NCI-H1436 (cell line): ENCODE data around the gene CCDC88A.
"Not testable (repeated sequence)": the region's sequence is repeated elsewhere in the genome, so short reads cannot be mapped to it uniquely, and the experiment has no call there.

ENCODE experiments used
- DNase-seq: peaks from one replicate; lab custom pipeline; 2025; lab: John Stamatoyannopoulos, UW

CCDC88A gene

DNA sequence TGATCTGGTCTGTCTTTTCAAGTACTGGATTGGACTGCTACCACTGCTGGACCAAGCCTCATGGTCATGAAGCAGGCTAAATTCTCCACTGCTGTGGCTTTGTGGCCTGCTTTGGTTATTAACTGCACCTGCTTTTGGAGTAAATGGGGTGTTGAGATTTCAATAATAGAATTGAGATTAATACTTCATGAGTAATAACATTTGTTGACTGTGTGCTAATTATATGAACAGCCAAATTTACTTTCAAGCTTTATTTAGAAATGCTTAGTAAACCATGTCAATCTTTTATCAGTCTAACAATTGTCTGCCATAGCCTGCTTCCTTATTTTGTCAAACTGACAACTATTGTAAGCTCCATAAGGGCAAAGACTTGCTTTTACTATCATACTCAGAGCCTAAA is 123.3 kb downstream of the CCDC88A start:
- no peak for DNase-seq

DNA sequence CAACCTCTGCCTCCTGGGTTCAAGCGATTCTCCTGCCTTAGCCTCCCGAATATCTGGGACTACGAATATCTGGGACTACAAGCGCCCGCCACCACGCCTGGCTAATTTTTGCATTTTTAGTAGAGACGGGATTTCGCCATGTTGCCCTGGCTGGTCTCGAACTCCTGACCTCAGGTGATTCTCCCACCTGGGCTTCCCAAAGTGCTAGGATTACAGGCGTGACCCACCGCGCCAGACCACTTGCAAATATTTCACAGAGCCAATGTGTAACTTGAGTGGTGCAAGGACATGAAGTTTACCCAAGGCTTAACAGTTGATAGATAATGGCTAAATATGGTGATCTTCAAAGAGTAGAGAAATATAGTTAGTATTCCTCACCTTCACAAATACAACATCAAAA is 136.6 kb downstream of the CCDC88A start:
- DNase-seq: no peak

DNA sequence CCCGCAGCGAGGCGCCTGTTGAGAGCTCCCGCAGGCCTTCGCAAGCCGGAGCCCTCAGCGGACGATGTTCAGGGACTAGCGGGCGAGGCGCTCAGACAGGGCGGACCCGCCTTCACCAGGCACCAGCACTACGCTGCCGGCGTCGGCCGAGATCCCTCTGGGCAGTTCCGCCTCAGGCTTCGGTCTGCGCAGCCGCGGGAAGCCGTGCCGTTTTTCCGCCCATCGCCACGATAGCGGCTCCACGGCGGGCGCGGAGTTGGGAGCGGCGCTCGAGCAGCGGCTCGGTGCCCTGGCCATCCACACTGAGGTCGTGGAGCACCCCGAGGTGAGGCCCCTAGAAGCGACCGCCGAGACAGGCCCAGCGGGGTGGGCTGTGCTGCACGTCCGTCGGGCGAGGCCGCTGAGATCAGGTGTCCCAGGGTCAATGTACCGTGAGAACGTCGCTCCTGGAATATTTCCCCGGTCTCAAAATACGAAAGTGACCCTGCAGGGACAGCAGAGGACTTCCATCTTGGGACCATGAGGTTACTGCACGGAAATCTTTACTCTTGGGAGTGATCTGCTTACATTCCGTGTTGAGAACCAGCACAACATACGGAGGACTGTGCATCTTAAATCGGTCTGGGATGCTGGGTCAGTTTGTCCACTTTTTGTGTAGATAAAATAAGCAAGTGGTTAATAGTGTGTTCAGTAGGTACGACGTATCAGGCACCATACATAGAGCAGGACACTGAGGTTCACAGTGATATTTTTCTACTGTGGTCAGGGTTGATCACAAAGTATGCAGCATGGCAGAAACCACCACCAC is 137.3 kb downstream of the CCDC88A start:
- peak; percentile 74 for DNase-seq

DNA sequence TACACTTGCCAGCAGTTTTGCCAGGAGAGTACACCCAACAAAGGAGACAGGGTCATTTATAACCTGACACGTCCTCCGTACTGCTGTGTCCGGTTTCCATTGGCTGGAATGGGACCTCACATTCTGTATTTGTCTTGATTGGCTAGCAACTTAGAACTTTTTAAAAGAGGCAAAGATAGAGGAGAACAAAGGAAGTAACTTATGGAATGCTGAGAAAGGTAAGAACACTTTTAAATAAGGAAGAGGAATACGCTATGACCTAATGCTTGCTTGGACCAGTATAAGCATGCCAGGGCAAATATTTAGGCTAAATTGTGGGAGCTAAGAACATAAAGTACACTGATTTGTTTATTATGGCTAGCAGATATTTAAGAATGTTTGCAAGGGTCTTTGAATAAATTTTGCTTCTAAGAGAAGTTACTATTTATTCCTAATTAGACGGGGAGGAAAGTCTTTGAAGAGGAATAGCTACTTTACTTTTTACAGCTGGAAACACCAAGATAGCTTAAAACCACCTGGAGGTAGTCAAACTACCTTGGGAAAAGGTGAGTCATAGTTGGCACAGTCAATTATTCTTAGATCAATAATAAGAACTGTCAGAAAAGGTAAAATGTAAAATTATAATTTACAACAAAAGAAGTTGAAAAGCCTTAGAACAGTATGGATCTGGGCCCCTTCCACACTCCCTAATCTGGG is 138.7 kb downstream of the CCDC88A start:
- DNase-seq: not testable (repeated sequence)

DNA sequence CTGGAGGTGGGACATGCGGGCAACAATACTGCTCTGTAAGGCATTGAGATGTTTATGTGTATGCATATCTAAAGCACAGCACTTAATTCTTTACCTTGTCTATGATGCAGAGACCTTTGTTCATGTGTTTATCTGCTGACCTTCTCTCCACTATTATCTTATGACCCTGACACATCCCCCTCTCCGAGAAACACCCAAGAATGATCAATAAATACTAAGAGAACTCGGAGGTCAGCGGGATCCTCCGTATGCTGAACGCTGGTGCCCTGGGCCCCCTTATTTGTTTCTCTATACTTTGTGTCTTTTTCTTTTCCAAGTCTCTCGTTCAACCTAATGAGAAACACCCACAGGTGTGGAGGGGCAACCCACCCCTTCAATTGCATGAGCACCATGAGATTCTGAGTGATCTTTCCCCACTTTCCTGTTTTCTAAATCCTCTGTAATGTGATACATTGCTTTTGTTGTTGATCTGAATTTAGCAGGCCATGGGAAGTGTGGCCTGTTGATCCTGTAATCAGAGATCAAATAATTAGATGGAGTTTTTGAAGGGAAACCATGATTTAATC is 139.7 kb downstream of the CCDC88A start:
- DNase-seq: not testable (repeated sequence)

DNA sequence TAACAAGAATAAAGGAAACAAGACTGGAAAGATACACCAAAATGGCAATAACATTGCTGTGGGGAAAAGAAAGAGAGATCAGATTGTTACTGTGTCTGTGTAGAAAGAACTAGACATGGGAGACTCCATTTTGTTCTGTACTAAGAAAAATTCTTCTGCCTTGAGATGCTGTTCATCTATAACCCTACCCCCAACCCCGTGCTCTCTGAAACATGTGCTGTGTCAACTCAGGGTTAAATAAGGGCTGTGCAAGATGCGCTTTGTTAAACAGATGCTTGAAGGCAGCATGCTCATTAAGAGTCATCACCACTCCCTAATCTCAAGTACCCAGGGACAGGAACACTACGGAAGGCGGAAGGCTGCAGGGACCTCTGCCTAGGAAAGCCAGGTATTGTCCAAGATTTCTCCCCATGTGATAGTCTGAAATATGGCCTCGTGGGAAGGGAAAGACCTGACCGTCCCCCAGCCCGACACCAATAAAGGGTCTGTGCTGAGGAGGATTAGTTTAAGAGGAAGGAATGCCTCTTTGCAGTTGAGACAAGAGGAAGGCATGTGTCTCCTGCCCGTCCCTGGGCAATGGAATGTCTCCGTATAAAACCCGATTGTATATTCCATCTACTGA is 140.3 kb downstream of the CCDC88A start:
- not testable (repeated sequence) for DNase-seq

DNA sequence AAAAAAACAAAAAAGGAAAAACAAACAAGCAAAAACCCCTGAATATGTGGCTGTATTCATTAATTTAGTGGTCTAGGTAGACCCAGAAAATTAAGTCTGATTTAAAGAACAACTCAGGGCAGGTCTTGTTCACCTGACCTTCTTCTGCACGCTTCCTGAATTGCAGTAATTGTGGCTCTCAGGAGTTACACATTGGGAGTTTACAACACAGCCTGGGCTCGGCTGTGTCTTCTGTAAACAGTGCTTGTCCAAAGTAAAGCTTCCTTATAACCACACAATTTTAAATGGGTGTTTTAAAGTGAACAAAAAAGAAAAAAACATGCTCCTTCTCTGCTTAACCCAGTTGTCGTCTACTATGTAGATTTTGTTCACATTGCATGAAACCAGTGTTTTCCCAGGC is 142.3 kb downstream of the CCDC88A start:
- DNase-seq: no peak

DNA sequence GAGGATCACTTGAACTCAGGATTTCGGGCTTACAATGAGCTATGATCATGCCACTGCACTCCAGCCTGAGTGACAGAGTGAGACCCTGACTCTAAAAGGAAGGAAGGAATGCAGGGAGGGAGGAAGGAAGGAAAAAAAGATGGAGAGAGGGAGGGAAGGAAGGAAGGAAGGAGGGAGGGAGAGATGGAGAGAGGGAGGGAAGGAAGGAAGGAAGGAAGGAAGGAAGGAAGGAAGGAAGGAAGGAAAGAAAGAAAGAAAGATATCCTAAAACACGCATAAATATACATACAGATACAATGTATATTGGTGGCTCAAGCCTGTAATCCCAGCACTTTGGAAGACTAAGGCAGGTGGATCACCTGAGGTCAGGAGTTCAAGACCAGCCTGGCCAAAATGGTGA is 145.3 kb downstream of the CCDC88A start:
- DNase-seq: not testable (repeated sequence)

DNA sequence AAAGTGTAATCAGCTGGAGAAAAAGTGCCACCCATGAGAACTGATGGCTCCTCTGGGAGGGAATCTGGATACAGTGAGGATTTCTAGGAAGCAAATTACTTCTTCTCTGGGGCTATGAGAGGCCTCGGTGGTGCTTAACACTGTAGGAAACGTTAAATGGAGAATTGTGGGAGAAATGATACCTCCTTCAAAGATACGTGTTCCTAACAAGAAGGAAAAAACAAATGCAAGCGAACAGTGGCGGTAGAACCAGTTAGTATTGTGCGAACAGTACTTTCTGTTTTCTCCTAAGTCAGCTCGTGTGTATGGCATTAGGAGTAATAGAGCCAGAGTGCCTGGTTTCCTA is 150.0 kb downstream of the CCDC88A start:
- no peak for DNase-seq

DNA sequence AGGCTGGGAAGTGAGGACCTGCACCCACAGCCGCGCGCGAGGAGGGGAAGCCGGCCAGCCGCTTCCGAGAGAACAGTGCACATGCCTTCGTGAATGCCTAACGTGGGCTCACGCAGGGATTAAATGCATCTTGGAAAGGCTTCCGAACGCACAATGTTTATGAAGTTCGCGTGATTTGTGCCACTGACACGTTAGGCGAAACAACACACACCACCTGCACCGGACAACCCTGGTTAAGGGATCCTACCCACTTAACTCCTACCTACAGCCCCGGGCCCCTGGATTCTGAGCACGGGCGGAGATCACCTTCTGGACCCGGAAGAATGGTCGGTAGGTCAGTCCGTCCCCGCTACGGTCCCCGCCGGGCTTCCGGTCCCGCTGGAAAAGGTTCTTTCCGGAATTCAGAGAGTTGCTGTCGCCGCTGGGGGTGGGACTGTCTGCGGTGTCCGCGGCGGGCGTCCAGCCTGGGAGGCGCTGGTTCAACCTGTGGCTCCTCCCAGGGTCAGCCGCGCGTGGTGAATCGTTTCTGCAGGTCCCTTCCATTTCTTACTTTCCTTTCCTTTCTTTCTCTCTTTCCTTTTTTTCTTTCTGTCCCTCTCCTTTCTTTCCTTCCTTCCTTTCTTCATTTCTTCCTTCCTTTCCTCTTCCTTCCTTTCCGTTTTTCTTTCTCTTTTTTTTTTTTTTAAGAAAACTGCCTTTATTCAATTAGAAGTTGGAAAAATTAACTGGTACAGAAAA is 150.6 kb downstream of the CCDC88A start, which contains the start of gene MTIF2:
Gene MTIF2 (minus strand): TSS at position 325 of the 738 bp plus-strand sequence. CDS start 5,373 bp downstream, outside the sequence.
- DNase-seq: peak; percentile 86

DNA sequence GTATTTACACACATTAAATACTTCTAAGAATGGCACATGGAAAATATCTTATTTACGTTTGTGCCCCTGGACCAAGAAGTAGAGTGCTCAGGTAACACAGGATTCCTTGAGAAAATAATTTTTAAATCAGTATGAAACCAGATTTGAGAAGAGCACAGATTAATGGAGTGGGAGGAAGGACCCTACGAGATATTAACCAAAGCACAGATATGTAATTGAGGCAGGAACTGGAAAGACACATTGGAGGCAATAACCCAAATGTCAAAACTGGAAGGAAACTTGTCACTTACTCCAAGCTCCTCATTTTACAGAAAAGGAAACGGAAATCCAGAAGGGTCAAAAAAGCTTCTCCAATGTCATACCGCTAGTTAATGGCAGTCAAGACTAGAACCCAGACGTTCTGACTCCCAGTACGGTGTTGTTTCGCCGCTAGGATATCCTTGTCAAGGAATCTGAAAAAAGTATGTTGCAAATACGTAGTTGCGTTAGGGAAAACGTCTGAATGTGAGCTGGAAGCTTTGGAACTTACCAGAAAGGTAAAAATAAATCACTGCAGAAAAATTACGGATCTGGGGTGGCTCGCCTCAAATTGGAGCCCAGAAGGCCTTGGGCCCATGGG is 151.3 kb downstream of the CCDC88A start:
- no peak for DNase-seq

DNA sequence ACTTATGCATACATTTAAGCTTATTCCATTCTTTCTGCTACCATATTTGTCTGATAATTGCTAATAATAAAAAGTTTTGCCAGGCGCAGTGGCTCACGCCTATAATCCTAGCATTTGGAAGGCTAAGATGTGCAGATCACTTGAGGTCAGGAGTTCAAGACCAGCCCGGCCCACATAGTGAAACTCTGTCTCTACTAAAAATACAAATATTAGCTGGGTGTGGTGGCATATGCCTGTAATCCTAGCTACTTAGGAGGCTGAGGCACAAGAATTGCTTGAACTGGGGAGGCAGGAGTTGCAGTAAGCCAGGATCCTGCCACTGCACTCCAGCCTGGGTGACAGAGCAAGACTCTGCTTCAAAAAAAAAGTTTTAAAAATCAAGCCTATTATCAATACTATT is 160.1 kb downstream of the CCDC88A start:
- not testable (repeated sequence) for DNase-seq

DNA sequence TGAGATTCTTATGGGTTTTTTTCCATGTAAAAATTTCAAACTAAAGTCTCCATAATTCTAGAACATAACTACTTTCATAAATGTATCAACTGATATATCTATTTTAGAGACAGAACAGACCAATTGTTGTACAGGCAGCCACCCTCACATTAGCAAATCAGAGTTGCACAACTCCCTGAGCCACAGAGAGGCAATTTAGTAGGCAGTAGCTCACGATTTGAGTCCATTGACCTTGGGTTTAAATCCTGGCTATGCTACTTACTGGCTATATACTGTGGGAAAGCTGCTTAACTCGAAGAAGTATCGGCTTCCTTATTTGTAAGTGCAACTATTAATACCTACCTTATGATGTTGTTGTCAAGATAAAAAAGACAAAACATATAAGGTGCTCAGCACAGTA is 166.8 kb downstream of the CCDC88A start:
- DNase-seq: no peak

DNA sequence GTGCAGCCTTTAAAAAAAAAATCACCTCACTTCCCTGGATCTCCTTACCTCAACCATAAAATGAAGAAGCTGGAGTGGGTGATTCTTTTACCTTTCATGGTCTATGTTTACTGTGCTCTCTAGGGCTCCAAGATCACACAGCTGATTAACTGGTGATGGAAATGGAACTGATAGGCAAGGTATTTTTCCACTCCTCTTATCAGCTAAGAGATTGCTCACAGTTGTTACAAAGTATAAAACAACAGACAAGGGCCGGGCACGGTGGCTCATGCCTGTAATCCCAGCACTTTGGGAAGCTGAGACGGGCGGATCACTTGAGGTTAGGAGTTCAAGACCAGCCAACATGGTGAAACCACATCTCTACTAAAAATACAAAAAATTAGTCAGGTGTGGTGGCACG is 172.6 kb downstream of the CCDC88A start:
- no peak for DNase-seq

DNA sequence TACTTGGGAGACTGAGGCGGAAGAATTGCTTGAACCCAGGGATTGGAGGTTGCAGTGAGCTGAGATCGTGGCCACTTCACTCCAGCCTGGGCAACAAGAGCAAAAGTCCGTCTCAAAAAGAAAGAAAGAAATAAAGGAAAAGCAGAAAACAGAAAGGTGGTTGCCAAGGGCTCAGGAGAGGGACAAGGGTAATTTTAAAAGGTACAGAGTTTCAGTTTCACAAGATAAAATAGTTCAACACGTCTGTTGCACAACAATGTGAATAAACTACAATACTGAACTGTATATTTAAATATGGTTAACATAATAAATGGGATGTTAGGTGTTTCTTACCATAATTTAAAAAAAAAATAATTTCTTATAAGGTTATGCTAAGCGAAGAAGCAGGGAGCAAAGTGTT is 174.2 kb downstream of the CCDC88A start:
- DNase-seq: no peak

DNA sequence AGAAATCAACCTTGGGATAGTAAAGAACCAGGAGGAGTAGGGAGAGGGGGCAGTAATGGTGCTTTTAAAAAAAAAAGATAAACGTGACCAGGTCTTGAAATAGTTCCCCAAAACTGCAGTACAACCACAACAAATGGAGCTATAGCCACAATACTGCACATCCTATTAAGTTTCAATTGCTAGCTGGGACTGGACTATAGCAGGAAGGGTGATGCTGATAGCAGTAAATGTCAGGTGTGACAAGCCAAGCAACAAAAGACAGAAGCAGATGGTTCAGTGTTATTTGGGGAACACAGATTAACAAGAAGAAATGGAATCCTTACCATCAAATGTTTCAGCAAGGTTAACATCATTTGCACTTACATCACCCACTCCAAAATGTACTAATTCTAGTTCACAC is 177.0 kb downstream of the CCDC88A start:
- DNase-seq: no peak

DNA sequence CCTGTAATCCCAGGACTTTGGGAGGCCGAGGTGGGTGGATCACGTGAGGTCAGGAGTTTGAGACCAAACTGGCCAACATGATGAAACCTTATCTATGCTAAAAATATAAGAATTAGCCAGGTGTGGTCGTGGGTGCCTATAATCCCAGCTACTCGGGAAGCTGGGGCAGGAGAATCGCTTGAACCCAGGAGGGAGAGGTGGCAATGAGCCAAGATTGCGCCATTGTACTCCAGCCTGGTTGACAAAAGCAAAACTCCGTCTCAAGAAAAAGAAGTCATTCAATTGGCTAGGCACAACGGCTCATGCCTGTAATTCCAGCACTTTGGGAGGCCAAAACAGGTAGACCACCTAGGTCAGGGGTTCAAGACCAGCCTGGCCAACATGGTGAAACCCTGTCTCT is 178.1 kb downstream of the CCDC88A start:
- not testable (repeated sequence) for DNase-seq

DNA sequence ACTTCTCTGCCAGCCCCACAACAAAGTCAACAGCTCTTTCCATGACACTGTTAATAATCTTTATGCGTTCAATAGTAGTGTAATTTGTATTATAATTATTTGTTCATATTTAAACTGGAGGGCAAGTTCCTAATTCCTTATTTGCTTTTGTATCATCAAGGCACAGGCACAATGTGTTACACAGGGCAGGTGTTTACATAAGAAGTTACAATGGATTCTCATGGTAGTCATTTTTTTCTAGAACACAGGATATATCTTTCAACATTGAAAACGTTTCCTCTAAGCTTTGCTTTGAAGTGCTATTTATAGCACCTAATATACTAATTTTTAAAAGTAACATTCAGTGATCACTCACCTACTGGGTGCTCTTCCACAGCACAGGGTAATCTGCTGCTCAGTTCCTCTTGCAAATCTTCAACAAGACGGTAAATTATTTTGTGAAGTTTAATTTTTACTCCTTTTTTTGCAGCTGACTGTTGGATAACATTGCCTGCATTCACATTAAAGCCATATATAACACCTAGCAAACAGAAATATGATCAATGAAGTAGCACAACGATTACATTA is 179.9 kb downstream of the CCDC88A start:
- DNase-seq: no peak
